GM21528 (cell line): ENCODE results near the gene FGD5.

Experiments
- ATAC-seq: cut with Tn5 transposase; IDR thresholded peaks from one replicate; pipeline ENCODE4 v1.9.1; 2021; ENCODE audit warnings: mild to moderate bottlenecking, moderate library complexity; ENCODE audit not compliant: unreplicated experiment, low FRiP score

The FGD5 gene

GRCh38 chr3:14822670-14823390 lies 4.1 kb downstream of the FGD5 start:
- no peak for ATAC-seq

- ATAC-seq = no peak
Measured at GRCh38 chr3:14823393-14823792, 4.6 kb downstream of the FGD5 start.

- no peak for ATAC-seq
Measured at GRCh38 chr3:14823910-14824629, 5.3 kb downstream of the FGD5 start.

GRCh38 chr3:14824646-14825045 lies 5.9 kb downstream of the FGD5 start:
- no peak for ATAC-seq

- ATAC-seq = no peak
Measured at GRCh38 chr3:14826069-14826468, 7.3 kb downstream of the FGD5 start.

- no peak for ATAC-seq
Measured at GRCh38 chr3:14827776-14828175, 9.0 kb downstream of the FGD5 start.

GRCh38 chr3:14829811-14830210 lies 11.0 kb downstream of the FGD5 start:
- no peak for ATAC-seq

- ATAC-seq = no peak
Measured at GRCh38 chr3:14831916-14832450, 13.2 kb downstream of the FGD5 start.

- no peak for ATAC-seq
Measured at GRCh38 chr3:14832975-14833722, 14.4 kb downstream of the FGD5 start.

GRCh38 chr3:14834121-14834520 lies 15.4 kb downstream of the FGD5 start:
- ATAC-seq = no peak

GRCh38 chr3:14834807-14835466 lies 16.2 kb downstream of the FGD5 start:
- ATAC-seq = no peak

- ATAC-seq = no peak
Measured at GRCh38 chr3:14836049-14836468, 17.3 kb downstream of the FGD5 start.

GRCh38 chr3:14837186-14837877 lies 18.6 kb downstream of the FGD5 start:
- ATAC-seq = no peak

GRCh38 chr3:14837878-14838258 lies 19.1 kb downstream of the FGD5 start:
- ATAC-seq = no peak

GRCh38 chr3:14839236-14839635 lies 20.5 kb downstream of the FGD5 start:
- ATAC-seq = no peak

- ATAC-seq = no peak
Measured at GRCh38 chr3:14841836-14842235, 23.1 kb downstream of the FGD5 start.

GRCh38 chr3:14842277-14842676 lies 23.5 kb downstream of the FGD5 start:
- ATAC-seq = no peak

- ATAC-seq = no peak
Measured at GRCh38 chr3:14843321-14843720, 24.6 kb downstream of the FGD5 start.

- ATAC-seq = no peak
Measured at GRCh38 chr3:14844386-14845170, 25.8 kb downstream of the FGD5 start.
